Measurements from ENCODE around the gene B4GALT5. TPM values are rescaled to one million over a fixed set of nuclear protein-coding genes. Genes with fewer than 3 reads are reported as not detected.

The B4GALT5 gene
- total RNA-seq, 1 experiment from 2014 or later: 92.5 TPM

GRCh38 chr20:49664612-49665313, 48.9 kb downstream of the B4GALT5 start:
- H3K9me2 ChIP-seq (ENCODE audit: insufficient read depth): no peaks in the 10 kb centered on the region
- intact Hi-C loops (cut with micrococcal nuclease): no loop called here
- DNase-seq (ENCODE audit: low read depth, low spot score) (no peak), ATAC-seq (no peak)
- H4K20me1 ChIP-seq (ENCODE audit: insufficient read depth): peaks cover 22% of the 10 kb centered on the region; the same call in 1 of the 2 replicates
- H3K4me1 ChIP-seq (ENCODE audit: control insufficient read depth in 1 of 2, insufficient read depth in 2 of 2, low read length in 2 of 2): peaks cover 6 to 12% of the 10 kb centered on the region in 2 experiments; a peak in 1 of 4 replicates
- no peak overlapping the region for H3K4me2 ChIP-seq (ENCODE audit: low read length)
- peaks cover 96% of the 10 kb centered on the region for H3K79me2 ChIP-seq (ENCODE audit: insufficient read depth, low read length)
- ChIA-PET CTCF (no interaction called here), RAD21 (ENCODE audit: low non-redundant PET in 1 of 2, low total read pairs in 2 of 2, uncharacterized antibody in 2 of 2, unreplicated experiment in 2 of 2) (interaction anchor here in 1 of 2 experiments (0.8 kb wide), 1 partner anchor 44 kb away, joined by 4 read pairs; no protein-coding TSS in a partner anchor), POLR2A (interaction anchor here (0.6 to 1.3 kb wide), 2 partner anchors 15 to 148 kb away, joined by 4 to 5 read pairs; partner anchors contain the start of gene SLC9A8)
- H3K27me3 ChIP-seq (ENCODE audit: insufficient read depth, low read length): no peaks in the 10 kb centered on the region
- BruUV-seq (replicated peaks): no TSS peak
- H3K36me3 ChIP-seq (ENCODE audit: control insufficient read depth in 1 of 2, insufficient read depth in 2 of 2, low read length in 2 of 2): no peaks in the 10 kb centered on the region
- no peak overlapping the region for H3K4me3 ChIP-seq (replicated peaks in 1 of 2; ENCODE audit: low read depth in 1 of 2, low read length in 2 of 2)
- H3K27ac ChIP-seq (ENCODE audit: low read depth, low read length): no peak overlapping the region
- TF ChIP-seq ELF1 (IDR thresholded peaks at IDR 0.05; ENCODE audit: borderline replicate concordance, low read depth): no peak
- no peak for TF ChIP-seq ZNF274 (IDR thresholded peaks at IDR 0.05; ENCODE audit: low read depth, low read length)
- no peak for TF ChIP-seq ZBTB33 (IDR thresholded peaks at IDR 0.05; ENCODE audit: extremely low read depth, insufficient replicate concordance, low read length)
- no peak for TF ChIP-seq TCF7L2 (IDR thresholded peaks at IDR 0.05; ENCODE audit: borderline replicate concordance, extremely low read depth, insufficient read depth, insufficient read length)
- TF ChIP-seq SIN3A (IDR thresholded peaks at IDR 0.05; ENCODE audit: low read depth): no peak
- TF ChIP-seq REST (IDR thresholded peaks at IDR 0.05; ENCODE audit: low read depth): no peak
- no peak for TF ChIP-seq YY1 (IDR thresholded peaks at IDR 0.05; ENCODE audit: extremely low read depth, insufficient replicate concordance, low read depth, low read length)
- no peak for TF ChIP-seq SRF (IDR thresholded peaks at IDR 0.05; ENCODE audit: low read depth)
- TF ChIP-seq EZH2 (IDR thresholded peaks at IDR 0.05): no peak
- no peak for TF ChIP-seq ZFX (IDR thresholded peaks at IDR 0.05)
- TF ChIP-seq POLR2AphosphoS5 (IDR thresholded peaks at IDR 0.05; ENCODE audit: low read depth, low read length): no peak
- TF ChIP-seq JUND (IDR thresholded peaks at IDR 0.05): no peak
- TF ChIP-seq EGR1 (IDR thresholded peaks at IDR 0.05; ENCODE audit: low read depth): no peak
- H3K9ac ChIP-seq (ENCODE audit: low read length): no peak overlapping the region
- no peaks in the 10 kb centered on the region for H3K9me3 ChIP-seq (ENCODE audit: control insufficient read depth in 1 of 2, insufficient read depth in 1 of 2, low read depth in 1 of 2, low read length in 2 of 2)
- H2AFZ ChIP-seq (ENCODE audit: low read depth, low read length, poor library complexity, severe bottlenecking): no peak overlapping the region
